ENCODE measurements around the gene PSMB3.
"Not testable (repeated sequence)": the region's sequence is repeated elsewhere in the genome, so short reads cannot be mapped to it uniquely, and the experiment has no call there.

Gene PSMB3

DNA sequence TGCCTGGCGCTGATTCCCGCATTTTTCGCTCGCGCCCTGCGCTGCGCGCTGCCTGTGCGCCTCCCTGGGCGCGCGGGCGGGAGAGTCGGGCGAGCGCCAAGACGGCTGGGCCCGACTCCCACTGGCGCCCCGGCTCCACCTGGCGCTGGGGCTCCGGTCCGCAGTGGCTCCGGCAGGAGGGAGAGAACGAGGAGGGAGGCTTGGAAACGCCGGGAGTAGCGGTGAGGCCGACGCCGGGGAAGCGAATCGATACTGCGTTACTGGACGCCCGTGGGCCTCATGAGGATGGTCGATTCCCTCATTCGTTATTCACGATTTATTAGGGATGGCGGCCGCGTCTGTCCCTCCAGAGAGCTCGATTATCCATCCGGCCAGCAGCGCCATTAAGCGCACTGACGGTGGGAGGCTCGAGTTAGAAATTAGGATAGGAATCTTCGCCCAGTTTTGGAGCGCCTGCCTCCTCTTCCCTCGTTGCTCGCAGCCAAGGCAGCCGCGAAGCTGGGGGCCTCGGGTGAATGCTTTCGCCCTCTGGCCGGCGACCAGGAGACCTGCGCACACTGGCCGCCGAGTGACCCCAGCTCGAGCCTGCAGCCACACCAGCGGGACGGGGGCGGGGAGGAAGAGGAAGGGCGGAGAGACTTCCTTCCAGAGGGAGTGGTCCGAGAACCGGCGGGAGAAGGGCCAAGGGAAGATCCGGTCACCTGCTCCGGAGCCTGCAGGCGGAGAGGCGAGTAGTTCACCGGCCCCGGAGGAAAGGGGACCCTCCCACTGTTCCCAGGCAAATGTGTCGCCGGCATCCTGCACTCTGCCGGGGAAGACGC lies 3.1 kb upstream of the PSMB3 start:
- no peak for DNase-seq (ENCODE audit: low read depth in 2 of 2)

DNA sequence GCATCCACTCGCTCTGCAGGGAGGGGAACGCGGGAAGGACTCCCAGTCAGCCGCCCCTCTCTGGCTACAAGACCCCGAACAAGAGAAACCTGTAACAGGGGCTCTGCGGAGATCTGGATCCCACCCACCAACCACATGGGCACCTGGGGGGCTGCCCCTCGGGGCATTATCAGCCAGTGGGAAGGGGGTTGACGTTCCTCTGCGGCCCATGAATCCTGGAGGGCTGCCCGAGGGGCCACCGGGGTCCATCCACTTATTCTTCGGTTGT lies 2.6 kb upstream of the PSMB3 start:
- no peak for DNase-seq (ENCODE audit: low read depth in 2 of 2)

DNA sequence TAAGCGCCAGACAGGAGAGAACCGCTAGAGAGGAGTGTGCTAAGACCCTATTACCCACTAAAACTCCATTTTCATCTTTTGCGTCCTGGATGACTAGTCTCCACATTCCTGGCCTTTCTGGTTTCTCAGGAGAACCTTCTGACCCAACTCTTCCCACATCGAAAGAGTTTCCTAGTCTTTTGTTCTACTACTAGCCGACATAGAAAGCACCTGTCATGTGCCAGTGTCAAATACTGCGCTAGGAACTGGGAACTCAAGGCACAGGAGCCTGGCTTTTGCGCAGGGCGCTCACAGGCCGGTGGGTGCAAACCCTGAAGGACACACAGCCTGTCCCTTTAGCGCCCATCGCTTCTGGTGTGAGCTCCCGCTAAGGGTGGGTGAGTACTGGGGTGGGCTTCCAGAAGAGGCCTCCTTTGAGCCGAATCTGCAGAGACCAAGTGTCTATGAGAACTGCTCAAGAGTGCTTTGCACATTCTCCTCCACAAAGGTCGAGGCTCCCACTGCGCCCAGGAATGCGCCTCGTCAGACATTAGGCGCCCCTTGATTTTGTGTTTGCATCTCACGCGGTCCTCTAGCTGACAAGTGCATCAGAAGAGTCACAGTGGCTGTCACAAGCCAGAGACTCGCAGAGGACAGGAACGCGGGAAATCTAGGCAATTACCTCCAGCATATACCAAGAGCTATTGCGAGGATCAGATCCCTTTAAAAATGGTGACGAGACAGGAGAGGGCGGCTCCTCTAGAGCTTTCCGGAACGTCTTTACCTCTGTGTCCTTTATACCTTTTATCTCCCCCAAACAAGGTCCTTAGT lies 2.0 kb upstream of the PSMB3 start:
- DNase-seq (ENCODE audit: low read depth in 2 of 2), result no peak

DNA sequence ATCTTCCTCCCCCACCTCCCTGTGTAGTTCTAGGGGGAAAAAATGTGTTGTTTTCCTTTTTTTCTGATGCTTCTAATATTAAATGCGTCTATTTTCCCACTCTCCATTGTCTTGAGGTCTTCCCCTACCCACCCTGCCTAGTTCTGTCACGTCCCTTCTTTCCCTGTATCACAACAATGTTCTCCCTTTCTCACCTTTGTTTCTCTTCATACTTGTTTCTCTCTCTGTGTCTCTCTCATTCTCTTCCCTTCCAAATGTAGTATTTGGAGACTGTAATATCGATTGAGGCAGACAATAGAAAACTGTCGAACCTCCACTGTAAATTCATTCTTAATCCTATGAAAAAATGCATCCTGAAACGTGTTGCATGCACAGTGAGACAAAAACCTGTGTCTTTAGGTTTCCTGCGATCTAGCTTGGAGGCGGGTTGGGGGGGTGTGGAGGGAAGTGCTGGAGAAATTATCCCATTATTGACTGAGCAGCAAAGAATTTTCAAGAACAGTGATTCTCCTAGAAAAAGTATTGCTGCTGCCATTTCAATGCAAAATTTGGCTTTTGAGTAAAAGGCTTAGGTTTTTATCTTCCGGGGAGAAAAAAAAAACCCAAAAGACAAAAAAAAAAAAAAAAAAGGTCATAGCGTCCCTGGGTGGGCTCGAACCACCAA lies 1.3 kb upstream of the PSMB3 start:
- no peak for DNase-seq (ENCODE audit: low read depth in 2 of 2)

DNA sequence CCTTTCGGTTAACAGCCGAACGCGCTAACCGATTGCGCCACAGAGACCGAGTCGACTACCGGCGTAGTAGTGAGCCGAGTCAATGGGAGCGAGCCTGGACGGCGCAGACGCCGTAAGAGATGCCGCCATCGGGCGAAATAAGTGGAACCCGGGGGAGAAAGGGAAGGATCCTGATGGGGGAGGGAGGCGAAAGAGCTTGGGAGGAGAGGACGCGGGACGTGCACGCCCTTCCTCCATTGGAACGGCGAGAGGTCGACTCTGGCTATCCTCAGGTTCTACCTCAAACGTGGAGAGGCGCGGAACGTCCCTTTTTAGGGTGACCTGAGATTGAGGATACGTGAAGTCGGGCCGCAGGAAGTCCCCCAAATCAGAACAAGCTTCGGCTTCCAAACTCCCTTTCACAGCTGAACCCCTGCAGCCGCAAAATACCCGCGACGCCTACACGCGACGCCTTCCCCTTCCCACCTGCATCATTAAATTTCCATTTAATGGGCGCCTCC lies 683 bp upstream of the PSMB3 start:
- peak; percentile 80 to 84 for DNase-seq (ENCODE audit: low read depth in 2 of 2)

DNA sequence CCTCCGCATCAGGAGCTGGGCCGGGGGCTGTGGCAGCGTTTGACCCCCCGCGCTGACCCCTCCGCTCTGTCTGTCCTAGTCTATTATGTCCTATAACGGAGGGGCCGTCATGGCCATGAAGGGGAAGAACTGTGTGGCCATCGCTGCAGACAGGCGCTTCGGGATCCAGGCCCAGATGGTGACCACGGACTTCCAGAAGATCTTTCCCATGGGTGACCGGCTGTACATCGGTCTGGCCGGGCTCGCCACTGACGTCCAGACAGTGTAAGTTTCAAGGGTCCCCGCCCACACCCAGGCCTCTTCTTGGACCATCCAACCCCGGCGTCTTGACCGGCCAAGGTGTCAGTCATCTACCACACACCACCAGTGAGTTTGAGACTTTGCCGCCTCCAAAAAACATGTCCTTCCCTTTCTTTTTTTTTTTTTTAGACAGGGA lies 548 bp downstream of the PSMB3 start:
- DNase-seq (ENCODE audit: low read depth in 2 of 2), result no peak

DNA sequence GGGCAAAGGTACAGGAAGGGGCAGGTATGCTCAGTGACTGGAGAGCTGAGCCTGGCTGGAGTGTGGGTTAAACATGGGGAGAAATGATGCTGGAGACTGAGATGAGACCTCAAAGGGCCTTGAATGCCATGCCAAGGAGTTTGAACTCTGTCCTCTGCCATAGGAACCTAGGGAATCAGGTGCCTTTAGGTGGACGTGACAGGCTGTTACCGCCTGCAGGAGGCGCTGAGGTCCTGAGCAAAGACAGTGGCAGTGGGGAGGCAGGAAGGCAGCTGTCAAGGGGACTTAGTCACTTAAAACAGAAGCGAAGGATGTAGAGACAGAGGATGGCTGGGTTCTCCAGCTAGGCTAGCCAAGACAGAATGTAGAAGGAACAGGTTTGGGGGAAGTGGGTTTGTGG lies 9.1 kb downstream of the PSMB3 start:
- DNase-seq (ENCODE audit: low read depth in 2 of 2), result no peak

DNA sequence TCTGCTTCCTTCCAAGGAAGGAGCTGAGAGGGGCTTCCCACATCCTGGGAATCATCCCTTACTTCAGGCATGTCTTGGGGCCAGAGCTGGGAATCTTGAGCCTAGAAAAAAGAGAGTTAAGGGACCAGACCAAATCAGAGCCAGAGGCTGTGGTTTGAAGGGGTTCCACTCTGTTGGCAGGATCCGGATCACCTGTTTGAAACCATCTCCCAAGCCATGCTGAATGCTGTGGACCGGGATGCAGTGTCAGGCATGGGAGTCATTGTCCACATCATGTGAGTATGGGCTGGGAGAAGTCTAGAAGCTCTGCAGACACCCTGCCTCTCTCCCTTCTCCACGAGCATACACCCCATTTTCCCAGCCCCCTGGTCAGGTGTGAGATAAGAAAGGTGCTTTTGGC lies 9.7 kb downstream of the PSMB3 start:
- DNase-seq (ENCODE audit: low read depth in 2 of 2), result no peak

DNA sequence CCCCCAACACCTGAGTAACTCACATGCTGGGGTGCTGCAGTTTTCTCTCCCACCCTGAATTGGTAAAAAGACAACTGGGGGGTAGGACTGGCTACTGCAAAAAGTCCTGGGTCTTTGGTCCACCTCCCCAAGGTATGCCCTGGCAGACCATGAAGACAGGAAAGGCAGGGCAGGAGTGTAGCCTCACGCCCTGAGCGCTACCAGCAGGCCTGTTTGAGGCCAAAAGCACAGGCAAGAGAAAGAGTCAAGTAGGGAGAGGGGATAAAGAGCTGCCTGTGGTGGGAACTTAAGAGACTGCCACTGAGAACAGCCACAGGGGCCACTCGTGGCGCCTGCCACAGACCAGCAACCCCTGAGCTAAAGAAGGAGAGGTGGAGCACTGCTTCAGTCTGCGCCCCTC lies 13.8 kb downstream of the PSMB3 start:
- DNase-seq (ENCODE audit: low read depth in 2 of 2), result no peak

DNA sequence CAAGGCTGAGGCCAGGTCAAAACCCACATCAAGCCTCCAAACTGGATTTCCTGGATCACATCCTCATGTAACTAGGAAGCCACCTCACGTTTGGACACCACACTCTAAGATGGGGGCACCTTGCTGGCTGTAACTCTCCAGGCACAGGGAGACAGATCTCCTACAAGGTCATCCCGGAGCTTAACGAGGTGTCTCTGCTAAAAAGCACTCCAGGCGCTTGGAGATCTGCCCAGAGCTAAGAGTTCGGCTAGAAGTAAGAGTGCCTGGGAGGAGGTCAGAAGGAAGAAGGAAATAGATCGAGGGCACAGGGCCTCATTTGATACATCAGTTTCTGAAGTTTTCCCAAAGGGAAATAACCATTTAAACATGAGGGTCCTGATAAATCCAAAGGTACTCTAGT lies 15.9 kb downstream of the PSMB3 start:
- DNase-seq (ENCODE audit: low read depth in 2 of 2), result no peak

DNA sequence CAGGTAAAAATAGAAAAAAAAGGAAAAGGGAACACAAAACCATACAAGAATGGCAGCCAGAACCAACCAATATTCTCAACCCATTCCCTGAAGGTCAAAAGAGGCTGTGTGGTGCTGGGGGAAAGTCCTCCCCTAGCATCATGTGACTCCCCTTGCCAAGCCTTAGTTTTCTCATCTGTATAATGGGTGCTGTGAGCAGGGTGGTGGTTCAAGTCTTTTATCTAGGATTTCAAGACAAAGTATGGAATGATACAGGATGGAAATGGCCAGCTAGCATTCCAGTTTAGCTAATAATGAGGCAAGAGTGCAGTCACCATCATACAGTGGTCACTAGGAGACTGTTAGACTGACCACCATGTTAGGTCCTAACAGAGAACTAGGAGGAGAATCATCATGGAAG lies 20.7 kb downstream of the PSMB3 start:
- no peak for DNase-seq (ENCODE audit: low read depth in 2 of 2)

DNA sequence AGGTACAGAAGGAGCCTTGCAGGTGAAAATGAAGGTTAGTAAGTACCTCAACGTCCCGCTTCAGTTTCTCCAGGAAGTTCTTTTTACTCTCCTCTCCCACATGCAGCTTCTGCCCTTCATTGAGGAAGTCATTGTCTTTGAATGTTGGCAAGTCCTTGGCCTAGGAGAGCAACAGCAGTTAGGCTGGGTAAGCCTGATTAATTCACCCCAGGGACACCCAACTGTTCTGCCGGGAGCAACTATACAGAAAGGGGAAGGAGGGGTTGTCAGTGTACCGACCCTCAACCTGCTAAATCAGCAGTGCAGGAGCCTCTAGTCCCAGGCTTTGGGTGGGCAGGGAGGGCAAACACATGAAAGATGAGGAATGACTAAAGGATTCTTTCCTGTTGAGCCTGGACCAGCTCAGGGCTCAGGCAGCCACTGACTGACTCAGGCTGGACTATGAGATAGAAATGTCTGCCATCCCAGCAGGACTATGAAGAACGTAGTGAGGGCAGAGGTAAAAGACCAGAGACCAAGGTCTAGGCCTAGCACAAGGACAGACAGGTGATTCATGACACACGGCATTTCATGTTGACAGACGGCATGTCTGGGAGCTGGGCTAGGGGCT lies 25.2 kb downstream of the PSMB3 start:
- no peak for DNase-seq (ENCODE audit: low read depth in 2 of 2)

DNA sequence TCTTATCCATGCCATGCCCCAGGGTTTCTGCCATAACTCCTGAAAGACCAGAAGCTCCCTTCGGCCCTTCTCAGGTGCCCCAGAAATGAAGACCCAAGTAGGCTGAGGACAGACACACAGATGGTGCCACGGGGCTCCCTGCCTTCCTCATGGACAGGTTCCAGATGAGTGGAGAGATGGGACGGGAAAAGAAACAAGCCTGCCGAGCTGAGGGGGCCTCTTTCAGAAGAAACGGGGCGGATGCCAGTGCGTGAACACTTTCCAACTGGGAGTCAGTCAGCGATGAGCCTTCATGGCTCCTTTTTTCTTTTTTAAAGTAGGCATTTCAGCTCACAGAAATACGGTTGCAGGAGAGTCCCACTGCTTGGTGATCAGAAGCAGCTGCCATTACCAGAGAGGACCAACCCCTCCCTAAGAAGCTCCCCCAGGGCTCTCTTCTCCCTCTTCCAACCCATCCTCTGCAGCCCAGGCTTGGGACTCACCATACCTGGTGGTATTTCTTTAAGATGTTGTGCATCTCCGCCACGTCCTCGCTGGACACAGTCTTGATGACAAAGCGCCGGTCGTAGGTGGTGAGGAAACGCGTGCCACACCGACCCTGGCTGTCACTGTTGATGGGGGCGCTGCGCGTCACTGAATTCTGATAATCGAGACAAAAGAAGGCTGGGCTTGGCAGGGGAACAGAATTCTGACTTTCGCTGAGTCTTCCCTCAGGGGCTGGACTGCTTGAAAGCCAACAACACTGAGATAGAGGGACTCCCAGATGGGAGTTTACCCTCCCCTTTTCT lies 27.6 kb downstream of the PSMB3 start:
- no peak for DNase-seq (ENCODE audit: low read depth in 2 of 2)

DNA sequence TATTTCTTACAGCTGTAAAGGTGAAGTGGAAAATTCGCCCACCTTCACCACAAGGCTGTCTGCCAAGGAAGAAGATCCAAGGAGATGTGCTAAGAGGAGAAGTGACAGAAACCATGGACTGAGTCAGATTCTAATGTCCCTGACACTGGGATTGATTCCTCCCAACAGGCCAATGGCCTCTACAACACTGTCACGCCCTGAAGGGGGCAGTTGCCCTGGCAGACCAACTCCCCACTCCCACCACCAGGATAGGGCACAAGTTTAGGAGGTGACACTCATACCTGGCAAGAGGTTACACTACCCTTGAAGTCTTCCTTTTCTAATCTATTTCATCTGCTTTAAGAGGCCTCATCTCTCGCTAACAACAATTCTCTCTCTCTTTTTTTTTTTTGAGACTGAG lies 30.7 kb downstream of the PSMB3 start:
- DNase-seq (ENCODE audit: low read depth in 2 of 2), result no peak

DNA sequence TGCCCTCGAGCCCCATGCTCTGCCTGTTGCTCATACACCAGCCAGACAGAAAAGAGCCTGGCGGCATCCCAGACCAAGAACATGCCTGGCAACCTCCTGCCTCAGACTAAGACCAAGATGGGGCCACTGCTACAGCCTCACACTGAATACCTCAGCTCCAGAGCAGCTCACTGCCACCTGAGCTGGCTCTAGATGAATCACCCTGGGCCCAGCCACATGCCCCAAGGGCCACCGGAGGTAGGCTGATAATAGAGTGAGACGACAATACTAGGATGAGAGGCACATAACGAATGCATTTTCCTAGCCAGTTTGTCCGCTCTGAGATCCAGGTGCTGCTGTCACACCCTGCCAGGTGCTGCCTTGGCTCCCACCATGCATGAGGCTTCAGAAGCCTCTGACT lies 33.8 kb downstream of the PSMB3 start:
- no peak for DNase-seq (ENCODE audit: low read depth in 2 of 2)

DNA sequence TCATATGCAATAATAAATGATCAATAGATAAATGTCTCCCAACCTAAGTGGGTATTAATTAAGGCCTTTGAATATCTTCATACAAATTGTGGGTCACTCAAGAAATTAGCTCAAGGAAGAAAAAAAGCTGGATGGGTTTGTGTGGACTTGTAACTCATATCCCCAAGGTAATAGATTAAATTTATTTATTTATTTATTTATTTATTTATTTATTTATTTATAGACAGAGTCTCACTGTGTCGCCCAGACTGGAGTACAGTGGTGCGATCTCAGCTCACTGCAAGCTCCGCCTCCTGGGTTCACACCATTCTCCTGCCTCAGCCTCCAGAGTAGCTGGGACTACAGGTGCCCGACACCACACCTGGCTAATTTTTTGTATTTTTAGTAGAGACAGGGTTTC lies 35.5 kb downstream of the PSMB3 start:
- DNase-seq (ENCODE audit: low read depth in 2 of 2), result not testable (repeated sequence)

DNA sequence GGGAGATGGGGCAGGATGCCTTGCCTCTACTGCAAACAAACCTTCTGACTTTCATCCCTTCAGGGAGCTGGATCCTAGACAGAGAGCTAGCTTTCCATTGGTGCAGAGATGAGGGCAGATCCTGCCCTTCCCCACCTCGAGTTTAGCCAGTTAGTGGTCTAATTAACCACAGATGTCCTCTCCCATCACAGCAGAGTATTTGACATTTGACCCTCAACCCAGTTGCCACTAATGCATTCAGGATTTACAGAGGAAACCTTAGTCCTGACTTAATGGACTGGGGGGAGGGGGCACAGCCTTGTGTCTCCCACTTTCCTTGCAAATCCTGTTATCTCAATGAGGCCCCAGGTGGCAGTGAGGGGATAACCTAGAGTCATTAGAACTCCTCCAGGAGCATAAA lies 36.6 kb downstream of the PSMB3 start:
- no peak for DNase-seq (ENCODE audit: low read depth in 2 of 2)

DNA sequence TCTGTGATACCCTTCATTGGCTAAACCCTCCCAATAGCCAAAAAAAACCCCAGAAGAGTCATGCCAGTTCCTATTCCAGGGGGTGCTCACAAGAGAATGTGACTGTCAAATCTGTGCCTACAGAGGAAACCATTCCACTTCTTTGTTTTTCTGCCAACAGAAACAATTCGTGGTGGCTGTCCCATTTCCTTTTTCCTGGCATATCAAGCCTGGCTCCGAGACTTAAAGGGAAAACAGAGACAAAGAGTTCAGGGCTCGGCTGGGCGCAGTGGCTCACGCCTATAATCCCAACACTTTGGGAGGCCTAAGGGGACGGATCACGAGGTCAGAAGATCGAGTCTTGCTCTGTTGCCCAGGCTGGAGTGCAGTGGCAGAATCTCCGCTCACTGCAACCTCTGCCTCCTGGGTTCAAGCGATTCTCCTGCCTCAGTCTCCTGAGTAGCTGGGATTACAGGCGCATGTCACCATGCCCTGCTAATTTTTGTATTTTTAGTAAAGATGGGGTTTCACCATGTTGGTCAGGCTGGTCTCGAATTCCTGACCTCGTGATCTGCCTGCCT lies 37.7 kb downstream of the PSMB3 start:
- not testable (repeated sequence) for DNase-seq (ENCODE audit: low read depth in 2 of 2)

DNA sequence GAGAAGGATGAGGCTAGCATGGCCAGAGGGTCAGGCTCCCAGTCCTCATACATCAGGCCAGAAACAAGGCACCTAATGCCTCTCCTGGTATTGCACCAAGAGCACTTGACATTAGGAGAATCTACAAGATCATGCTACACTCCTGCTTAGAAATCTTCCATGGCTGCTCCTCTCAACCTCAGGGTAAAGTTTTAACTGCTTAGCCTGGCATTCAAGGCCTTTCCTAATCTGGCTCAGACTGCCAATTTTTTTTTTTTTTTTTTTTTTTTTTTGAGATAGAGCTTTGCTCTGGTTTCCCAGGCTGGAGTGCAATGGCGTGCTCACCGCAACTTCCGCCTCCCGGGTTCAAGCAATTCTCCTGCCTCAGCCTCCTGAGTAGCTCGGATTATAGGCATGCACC lies 38.6 kb downstream of the PSMB3 start:
- no peak for DNase-seq (ENCODE audit: low read depth in 2 of 2)

DNA sequence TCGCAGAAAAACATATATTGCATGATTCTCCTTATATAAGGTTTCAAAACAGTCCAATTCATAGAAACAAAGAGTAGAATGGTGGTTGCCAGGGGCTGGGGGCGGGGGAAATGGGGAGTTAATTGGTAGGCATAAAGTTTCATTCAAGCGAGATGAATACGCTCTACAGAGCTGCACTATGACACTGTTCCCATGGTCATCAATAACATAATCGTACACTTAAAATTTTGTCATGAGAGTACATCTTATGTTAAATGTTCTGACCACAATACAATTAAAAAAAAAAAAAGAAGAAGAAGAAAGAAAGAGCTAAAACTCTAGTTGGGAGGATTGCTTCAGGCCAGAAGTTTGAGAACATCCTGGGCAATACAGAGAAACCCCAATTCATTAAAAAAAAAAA lies 41.7 kb downstream of the PSMB3 start:
- DNase-seq (ENCODE audit: low read depth in 2 of 2), result no peak
